GM19455 (cell line): ENCODE results near the gene GPI.
A peak's percentile ranks its signal among the peaks of the same experiment; 100 is the strongest.
"Not testable (repeated sequence)": the region's sequence is repeated elsewhere in the genome, so short reads cannot be mapped to it uniquely, and the experiment has no call there.

Experiments used
- ATAC-seq: cut with Tn5 transposase; IDR thresholded peaks from one replicate; pipeline ENCODE4 v1.9.1; 2021; ENCODE audit not compliant: unreplicated experiment

GPI gene

DNA sequence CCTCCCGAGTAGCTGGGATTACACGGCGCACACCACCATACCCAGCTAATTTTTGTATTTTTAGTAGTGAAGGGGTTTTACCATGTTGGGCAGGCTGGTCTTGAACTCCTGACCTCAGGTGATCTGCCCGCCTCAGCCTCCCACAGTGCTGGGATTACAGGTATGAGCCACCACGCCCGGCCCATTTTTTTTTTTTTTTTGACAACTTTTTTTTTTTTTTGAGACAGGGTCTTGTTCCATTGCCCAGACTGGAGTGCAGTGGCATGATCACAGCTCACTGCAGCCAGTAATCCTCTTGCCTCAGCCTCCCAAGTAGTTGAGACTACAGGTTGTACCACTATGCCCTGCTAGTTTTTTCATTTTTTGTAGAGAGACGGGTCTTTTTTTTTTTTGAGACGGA, 35.8 kb downstream of the GPI start:
- not testable (repeated sequence) for ATAC-seq

DNA sequence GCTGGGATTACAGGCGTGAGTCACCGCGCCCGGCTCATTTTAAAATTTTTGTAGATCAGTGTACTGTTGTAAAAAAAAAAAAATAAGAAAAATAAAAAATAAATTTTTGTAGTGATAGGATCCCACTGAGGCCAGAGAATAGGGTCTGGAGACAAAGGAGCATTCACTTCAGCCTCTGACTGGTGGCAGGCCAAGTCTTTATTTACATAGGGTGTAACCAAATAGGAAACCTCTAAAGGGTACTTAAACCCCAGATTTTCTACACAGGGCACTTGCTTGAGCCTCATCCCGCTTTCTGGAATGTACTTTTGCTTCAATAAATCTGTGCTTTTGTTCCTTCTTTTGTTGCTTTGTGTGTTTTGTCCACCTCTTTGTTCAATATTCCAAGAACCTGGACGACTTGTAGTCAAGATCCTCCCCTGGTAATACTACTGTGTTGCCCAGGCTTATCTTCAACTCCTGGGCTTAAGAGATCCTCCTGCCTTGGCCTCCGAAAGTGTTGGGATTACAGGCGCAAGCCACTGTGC, 37.1 kb downstream of the GPI start:
- ATAC-seq: no peak

DNA sequence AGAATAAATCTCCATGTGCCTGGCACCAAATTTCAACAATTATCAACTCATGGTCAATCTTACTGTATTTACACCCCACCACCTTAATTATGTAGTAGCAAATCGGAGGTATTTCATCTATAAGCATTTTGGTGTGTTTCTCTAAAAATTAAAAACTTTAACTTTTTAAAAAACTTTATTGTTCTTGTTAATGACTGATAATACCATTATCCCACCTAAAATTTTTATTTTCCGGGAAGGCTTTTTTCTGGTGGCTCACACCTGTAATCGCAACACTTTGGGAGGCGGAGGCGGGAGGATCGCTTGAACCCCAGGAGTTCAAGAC, 38.8 kb downstream of the GPI start:
- no peak for ATAC-seq

DNA sequence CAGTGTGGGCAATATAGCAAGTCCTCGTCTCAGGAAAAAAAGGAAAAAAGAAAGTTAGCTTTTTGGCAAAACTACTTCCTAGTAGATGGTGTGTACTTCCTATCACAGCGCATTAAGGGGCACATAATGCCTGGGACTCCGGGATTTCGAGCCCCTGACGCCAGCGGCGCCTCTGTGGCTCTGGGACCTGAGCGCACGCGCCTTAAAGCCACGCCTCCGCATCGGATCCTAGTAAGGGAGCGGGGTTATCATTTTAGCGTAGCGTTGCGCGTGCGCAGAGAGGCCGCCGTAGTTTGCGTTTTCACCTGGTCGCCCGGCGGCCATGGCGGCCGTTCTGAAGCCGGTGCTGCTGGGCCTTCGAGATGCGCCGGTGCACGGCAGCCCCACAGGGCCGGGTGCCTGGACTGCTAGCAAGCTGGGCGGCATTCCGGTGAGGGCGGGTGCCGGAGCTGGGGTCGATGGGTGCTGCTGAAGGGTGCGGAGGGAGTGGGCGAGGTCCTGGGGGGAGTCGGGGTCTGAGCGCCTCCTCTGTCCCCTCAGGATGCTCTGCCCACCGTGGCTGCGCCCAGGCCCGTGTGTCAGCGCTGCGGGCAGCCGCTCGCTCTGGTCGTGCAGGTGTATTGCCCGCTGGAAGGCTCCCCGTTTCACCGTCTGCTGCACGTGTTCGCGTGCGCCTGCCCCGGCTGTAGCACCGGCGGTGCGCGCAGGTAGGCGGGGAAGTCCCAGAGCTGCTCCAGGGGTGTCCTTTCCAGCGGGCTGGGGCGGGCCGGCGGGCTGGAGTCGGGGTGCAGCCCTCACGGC, 39.3 kb downstream of the GPI start, which contains the start of gene PDCD2L:
PDCD2L (plus strand) TSS at position 291 of the 801 bp plus-strand sequence; CDS start at position 323, 32 bp downstream.
- no peak for ATAC-seq

DNA sequence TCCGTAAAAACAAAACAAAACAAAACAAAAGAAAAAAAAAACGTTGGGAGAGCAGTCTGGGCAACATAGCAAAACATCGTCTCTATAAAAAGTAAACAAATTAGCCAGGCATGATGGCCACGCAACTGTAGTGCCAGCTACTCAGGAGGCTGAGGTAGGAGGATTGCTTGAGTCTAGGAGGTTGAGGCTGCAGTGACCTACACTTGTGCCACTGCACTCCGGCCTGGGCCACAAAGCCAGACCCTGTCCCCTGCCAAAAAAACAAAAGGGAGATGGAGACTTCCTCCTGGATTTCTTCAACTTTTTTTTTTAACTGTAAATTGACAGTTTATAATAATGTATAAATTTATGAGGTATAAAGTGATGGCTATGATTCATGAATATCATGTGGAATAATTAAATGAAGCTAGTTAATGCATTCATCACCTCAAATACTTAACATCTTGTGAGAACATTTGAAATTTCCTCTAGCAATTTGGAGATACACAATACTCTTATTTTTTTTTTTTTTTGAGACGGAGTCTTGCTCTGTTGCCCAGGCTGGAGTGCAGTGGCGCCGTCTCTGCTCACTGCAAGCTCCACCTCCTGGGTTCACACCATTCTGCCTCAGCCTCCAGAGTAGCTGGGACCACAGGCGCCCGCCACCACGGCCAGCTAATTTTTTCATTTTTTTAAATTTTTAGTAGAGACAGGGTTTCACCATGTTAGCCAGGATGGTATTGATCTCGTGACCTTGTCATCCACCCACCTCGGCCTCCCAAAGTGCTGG, 41.1 kb downstream of the GPI start:
- no peak for ATAC-seq

DNA sequence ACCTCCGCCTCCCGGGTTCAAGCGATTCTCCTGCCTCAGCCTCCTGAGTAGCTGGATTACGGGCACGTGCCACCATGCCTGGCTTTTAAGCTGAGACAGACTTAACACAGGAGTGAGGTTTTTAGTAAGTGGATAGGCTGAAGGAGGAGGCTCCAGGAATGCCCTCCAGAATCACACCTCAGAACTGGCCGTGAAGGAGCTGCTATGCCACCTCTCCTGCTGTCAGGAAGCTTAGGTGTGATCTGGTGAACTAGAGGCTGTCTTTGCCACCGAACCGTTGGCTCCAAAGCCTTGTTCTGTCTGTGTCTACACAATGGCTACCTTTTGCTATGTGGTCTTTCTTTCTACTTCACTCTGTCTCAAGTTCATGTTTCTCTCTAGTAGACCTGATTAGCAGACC, 43.4 kb downstream of the GPI start:
- ATAC-seq: no peak

DNA sequence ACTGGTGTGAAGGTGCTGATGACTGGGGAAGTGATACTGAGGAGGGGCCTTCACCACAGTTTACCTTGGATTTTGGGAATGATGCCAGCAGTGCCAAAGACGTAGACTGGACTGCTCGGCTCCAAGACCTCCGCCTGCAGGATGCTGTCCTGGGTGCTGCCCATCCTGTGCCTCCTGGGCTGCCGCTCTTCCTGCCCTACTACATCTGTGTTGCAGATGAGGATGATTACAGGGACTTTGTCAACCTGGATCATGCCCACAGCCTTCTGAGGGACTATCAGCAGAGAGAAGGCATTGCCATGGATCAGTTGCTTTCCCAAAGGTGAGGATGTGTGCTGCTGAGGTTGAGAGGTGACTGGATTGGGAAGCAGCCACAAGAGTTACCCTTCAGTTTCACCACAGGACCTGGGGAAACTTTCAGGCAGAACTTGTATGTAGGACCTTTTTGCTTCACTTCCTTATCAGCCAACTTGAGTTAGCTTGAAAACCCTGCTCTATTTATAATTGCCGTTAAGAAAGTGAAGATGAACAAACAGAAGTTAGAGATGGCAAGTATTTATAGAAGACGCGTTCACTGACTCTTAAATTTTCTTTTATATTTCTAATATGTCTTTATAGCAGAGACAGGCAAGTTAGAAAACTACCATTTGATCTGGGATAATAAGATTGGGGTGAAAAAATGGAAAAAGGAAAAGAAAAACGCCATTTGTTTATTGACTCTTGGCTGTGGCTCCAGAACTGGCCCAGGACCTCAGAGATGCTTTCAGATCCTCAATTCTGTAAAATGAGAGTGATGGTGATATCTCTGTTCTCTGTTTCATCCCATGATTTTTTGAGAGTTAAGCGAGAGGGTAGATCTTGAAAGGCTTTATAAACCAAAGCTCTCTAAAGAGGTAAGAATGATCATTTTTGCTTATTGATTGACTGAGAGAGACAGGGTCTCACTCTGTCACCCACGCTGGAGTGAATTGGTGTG, 44.5 kb downstream of the GPI start:
- ATAC-seq: no peak

GRCh38 chr19:34411216-34411615, 46.2 kb downstream of the GPI start:
- no peak for ATAC-seq

- no peak for ATAC-seq
Observed at GRCh38 chr19:34416021-34416545, 51.1 kb downstream of the GPI start.

- no peak for ATAC-seq
Observed at GRCh38 chr19:34418300-34418699, 53.3 kb downstream of the GPI start.

DNA sequence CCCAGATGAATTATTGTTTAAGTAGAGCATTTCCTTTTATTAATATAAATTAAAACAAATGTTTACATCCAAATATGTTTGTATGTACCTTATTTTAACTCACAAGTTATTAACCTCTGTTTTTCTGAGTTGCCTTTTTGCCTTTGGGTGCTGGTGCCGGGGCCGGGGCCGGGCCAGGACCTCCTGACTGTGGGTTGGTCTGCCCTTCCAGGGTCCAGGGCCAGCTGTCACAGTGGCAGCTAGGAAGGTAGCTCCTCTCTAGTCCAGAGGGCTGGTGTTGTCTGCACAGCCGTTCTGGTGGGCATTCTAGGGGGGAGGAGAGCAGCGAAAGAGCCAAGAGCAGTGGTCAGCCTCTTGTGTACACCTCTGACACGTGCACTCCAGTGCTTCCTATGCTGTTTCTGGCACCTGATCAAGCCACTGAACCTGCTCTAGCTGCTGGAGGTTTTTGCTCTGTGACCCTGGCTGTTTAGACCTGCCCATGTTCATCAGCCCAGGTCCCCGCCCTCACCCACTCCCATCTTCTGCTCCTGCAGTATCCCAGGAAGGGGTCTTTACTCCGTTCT, 61.2 kb downstream of the GPI start:
- no peak for ATAC-seq

GRCh38 chr19:34428549-34429285, 63.7 kb downstream of the GPI start:
- peak; percentile 47 for ATAC-seq

DNA sequence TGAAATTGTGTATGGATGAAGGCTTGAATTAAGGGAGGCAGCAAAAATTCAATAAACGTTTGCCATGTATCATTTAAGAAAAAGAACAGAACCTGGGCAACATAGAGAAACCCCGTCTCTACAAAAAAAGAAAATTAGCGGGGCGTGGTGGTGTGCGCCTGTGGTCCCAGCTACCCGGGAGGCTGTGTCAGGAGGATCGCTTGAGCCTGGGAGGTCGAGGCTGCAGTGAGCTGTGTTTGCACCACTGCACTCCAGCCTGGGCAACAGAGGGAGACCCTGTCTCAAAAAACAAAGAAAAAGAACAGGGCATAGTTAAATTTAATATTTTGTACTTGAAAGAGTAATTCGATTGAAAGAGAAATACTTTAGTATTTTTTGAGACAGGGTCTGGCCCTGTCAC, 64.6 kb downstream of the GPI start:
- no peak for ATAC-seq

DNA sequence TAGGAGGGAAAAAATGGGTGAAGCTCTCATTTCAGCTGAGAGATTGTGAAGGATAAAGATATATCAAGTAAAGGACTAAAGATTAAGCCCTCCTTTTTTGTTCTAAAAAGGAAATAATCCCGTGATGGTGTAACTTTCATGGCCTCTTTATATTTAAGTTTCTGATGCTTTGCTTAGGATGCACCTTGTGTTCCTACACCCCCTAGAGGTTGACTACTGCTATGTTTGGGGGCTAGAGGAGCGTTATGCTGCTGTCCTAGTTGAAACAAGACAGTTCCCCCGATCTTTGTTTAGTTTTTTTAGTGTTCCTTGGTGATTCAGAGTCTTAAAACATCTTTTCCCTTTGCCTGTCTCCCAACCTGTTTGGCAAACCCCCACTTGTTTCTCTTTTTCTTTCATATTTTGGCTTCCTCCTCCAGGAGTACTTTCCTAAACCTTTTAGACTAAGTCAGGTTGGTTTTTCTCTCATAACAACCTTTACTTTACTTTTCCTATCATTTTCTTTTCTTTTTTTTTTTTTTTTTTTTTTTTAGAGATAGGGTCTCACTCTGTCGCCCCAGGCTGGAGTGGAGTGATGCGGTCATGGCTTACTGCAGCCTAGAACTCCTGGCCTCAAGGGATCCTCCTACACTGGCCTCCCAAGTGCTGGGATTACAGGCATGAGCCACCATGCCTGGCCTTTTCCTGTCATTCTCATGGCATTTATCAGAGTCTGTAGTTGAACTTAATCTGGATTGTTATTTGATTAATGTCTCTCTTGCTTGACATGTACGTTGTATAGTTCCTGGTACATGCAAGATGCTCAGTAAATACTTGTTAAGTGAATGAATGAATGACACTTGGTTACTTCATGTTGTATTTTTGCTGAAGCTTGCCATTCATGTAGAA, 66.0 kb downstream of the GPI start:
- no peak for ATAC-seq

DNA sequence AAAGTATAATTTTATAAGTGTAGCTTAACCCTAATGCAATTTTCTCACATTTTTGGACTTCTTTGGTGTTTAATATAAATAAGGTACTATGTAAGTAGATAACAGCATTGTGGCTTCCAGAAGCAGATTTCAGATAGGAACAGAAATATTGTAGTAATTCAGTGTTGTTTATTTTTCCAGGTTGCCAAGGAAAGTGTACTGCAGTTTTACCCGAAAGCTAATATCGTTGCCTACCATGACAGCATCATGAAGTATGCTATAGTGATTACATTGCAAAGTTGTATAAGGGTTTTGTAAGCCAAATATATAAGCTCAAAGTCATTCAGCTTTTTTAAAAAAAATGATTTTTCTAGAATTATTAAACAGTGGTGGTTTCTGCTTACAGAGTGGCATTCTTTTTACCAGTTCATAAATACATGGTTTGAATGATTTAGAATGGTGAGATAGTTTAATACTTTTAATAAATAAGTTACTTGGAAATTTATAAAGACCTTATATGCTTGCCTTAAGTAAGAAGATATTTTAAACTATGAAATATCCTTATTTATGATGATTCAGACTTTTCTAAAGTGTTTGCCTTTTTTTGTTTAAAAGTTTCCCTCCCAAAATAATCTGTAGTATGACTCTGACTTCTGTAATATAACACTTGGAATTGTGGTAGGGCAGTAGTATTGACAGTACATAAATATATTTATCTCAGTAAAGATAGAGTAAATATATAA, 66.8 kb downstream of the GPI start:
- ATAC-seq: no peak

DNA sequence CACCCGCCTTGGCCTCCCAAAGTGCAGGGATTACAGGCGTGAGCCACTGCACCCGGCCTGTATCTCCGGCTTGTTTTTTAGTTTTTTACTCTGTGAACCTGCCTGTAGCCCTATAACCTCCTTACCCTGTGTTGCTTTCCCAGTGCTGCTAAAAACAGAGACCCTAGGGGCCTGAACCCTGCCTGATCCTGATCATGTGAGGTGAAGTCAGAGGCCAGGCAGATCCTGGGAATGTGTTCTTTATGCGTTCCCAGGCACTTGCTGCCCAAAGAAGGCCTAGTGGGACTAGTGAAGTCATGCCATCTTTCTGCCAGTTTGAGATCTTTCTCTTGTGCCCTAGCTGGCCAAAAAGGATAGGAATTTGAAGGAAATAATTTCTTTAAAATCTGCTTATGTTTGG, 67.8 kb downstream of the GPI start:
- no peak for ATAC-seq

DNA sequence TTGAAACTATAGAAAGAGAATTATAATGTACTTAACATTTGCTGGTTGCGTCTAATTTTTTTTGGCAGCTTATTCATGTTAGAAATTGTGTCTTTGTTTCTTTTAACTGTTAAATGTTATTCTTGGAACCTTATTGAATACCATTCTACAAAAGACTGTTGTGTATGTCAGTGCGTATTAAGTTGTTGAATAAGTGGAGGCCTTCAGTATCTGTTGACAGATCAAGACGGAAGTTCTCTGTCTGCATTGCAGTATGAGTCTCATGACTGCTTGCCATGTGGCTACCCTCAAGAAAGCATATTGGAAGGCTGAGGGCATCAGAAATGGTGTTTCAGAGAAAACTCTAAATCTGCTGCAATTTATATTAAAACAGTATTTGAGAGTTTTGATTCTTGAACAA, 71.7 kb downstream of the GPI start:
- no peak for ATAC-seq

- no peak for ATAC-seq
Observed at GRCh38 chr19:34448191-34448590, 83.2 kb downstream of the GPI start.
